Activated gamma-delta T cell treated with anti-CD3 and anti-CD28 coated beads, Interleukin-2, amount 50 U/mL, for 16 hours (primary cell): ENCODE measurements around the gene NHERF2.
"Not testable (repeated sequence)": the region's sequence is repeated elsewhere in the genome, so short reads cannot be mapped to it uniquely, and the experiment has no call there.

Source experiments
- DNase-seq: peaks from one replicate; pipeline ENCODE4 v3.0.0-alpha.2; 2020; ENCODE audit warnings: low read depth

NHERF2 gene

GRCh38 chr16:2028146-2028545 is 1.4 kb downstream of the NHERF2 start:
- DNase-seq = no peak

GRCh38 chr16:2028620-2029220 is 2.0 kb downstream of the NHERF2 start:
- no peak for DNase-seq

- DNase-seq = no peak
Observed at GRCh38 chr16:2029350-2029749, 2.6 kb downstream of the NHERF2 start.

GRCh38 chr16:2030036-2030435 is 3.3 kb downstream of the NHERF2 start:
- DNase-seq = no peak

GRCh38 chr16:2031081-2031577 is 4.4 kb downstream of the NHERF2 start:
- DNase-seq = no peak

- DNase-seq = no peak
Observed at GRCh38 chr16:2032285-2033056, 5.8 kb downstream of the NHERF2 start.

GRCh38 chr16:2033057-2033908 is 6.6 kb downstream of the NHERF2 start:
- DNase-seq = no peak

- DNase-seq = not testable (repeated sequence)
Observed at GRCh38 chr16:2033909-2034695, 7.4 kb downstream of the NHERF2 start.

GRCh38 chr16:2034696-2035430 is 8.2 kb downstream of the NHERF2 start:
- DNase-seq = no peak

GRCh38 chr16:2035431-2036199 is 8.9 kb downstream of the NHERF2 start:
- DNase-seq = no peak

GRCh38 chr16:2036200-2036966 is 9.7 kb downstream of the NHERF2 start:
- no peak for DNase-seq

- DNase-seq = no peak
Observed at GRCh38 chr16:2037115-2037514, 10.4 kb downstream of the NHERF2 start.

GRCh38 chr16:2037647-2038381 is 11.1 kb downstream of the NHERF2 start:
- DNase-seq = no peak

GRCh38 chr16:2038382-2039231 is 11.9 kb downstream of the NHERF2 start:
- DNase-seq = no peak

GRCh38 chr16:2039274-2040031 is 12.8 kb downstream of the NHERF2 start:
- no peak for DNase-seq

GRCh38 chr16:2040041-2040786 is 13.5 kb downstream of the NHERF2 start:
- DNase-seq = no peak
